GM23248 (cell line): Measurements from ENCODE around the gene STKLD1. TPM values are rescaled to one million over a fixed set of nuclear protein-coding genes. Genes with fewer than 3 reads are reported as not detected.

Experiments
- DNase-seq: peaks from one replicate; pipeline ENCODE4 v3.0.0-alpha.2; 2015
- H2AFZ ChIP-seq: fragments of 200-600 bp; sonication (generic); 2 replicates; pipeline ENCODE4 v1.6.1; 2016; ENCODE audit warnings: antibody characterized with exemption
- H3F3A ChIP-seq: fragments of 200-600 bp; sonication (generic); 2 replicates; pipeline ENCODE4 v1.6.1; 2016; ENCODE audit warnings: mild to moderate bottlenecking, antibody characterized with exemption, mixed run types; ENCODE audit not compliant: insufficient read depth
- H3K27ac ChIP-seq: fragments of 200-600 bp; sonication (generic); 2 replicates; pipeline ENCODE4 v1.5.1; 2016; ENCODE audit warnings: mild to moderate bottlenecking
- H3K27me3 ChIP-seq: fragments of 200-600 bp; sonication (generic); replicated peaks from 2 replicates; pipeline ENCODE4 v1.6.1; 2016; ENCODE audit warnings: mild to moderate bottlenecking; ENCODE audit not compliant: insufficient read depth
- H3K36me3 ChIP-seq: fragments of 200-600 bp; sonication (generic); 2 replicates; pipeline ENCODE4 v1.6.1; 2016; ENCODE audit warnings: low read depth, mild to moderate bottlenecking
- H3K4me1 ChIP-seq: fragments of 200-600 bp; sonication (generic); 2 replicates; pipeline ENCODE4 v1.6.1; 2016; ENCODE audit warnings: mild to moderate bottlenecking; ENCODE audit not compliant: insufficient read depth
- H3K4me2 ChIP-seq: fragments of 200-600 bp; sonication (generic); one replicate; pipeline ENCODE4 v1.6.1; 2016; ENCODE audit warnings: mild to moderate bottlenecking; ENCODE audit not compliant: unreplicated experiment
- H3K4me3 ChIP-seq: fragments of 200-600 bp; sonication (generic); 2 replicates; pipeline ENCODE4 v1.5.1; 2016; ENCODE audit warnings: mild to moderate bottlenecking
- H3K79me2 ChIP-seq: fragments of 200-600 bp; sonication (generic); 2 replicates; pipeline ENCODE4 v1.6.1; 2016; ENCODE audit warnings: mild to moderate bottlenecking; ENCODE audit not compliant: insufficient read depth
- H3K9ac ChIP-seq: fragments of 200-600 bp; sonication (generic); 2 replicates; pipeline ENCODE4 v1.6.1; 2016; ENCODE audit warnings: mild to moderate bottlenecking
- H3K9me2 ChIP-seq: fragments of 200-600 bp; sonication (generic); 2 replicates; pipeline ENCODE4 v1.6.1; 2016; ENCODE audit warnings: mixed run types, mild to moderate bottlenecking, moderate library complexity; ENCODE audit not compliant: insufficient read depth
- H3K9me3 ChIP-seq: fragments of 200-600 bp; sonication (generic); one replicate; pipeline ENCODE4 v1.6.1; 2017; ENCODE audit warnings: low read depth
- H4K20me1 ChIP-seq: fragments of 200-600 bp; sonication (generic); 2 replicates; pipeline ENCODE4 v1.6.0; 2016; ENCODE audit not compliant: insufficient read depth
- EZH2 ChIP-seq: fragments of 200-600 bp; sonication (generic); IDR thresholded peaks from 2 replicates; pipeline ENCODE4 v1.6.1; 2018; ENCODE audit warnings: antibody characterized with exemption, mild to moderate bottlenecking; ENCODE audit not compliant: insufficient read depth, poor library complexity, severe bottlenecking
- EZH2phosphoT487 ChIP-seq: fragments of 200-600 bp; sonication (generic); IDR thresholded peaks from 2 replicates; pipeline ENCODE4 v1.6.1; 2018; ENCODE audit warnings: antibody characterized with exemption, moderate library complexity, mild to moderate bottlenecking, low read depth; ENCODE audit not compliant: insufficient read depth
- WGBS, 2 experiments: methylation state at CpG; one replicate each; pipeline ENCODE4 v1.1.6; 2015 to 2017; ENCODE audit warnings: low lambda C conversion rate in 2 of 2, low coverage in 1 of 2; ENCODE audit errors: missing lambda C conversion rate in 2 of 2; 5-methylcytosine and 5-hydroxymethylcytosine counted together
- in situ Hi-C: fragments of 300-500 bp; cut with MboI; formaldehyde crosslinking; loops from 2 replicates; pipeline ENCODE4 v1.15.0; 2020
- polyA plus RNA-seq: library from polyadenylated mRNA; unstranded; fragments of >200 nt; fragmentation: Nextera tagmentation; extraction: Ambion mirVana; gene quantifications from 2 replicates; pipeline ENCODE4 v1.2.1, GENCODE V29; 2016
- total RNA-seq: library from RNA; depleted of rRNA; stranded (reverse); fragments of >200 nt; shearing (Covaris generic); gene quantifications from 2 replicates; pipeline ENCODE4 v1.2.3, GENCODE V29; 2014

Gene STKLD1
- total and polyA plus RNA-seq, 2 experiments from 2014 or later, result 0.32 to 0.38 TPM

GRCh38 chr9:133406480-133407307 lies 30.5 kb downstream of the STKLD1 start:
- H3K27ac ChIP-seq, result peak overlapping the region; percentile 53; the same call in 1 of the 2 replicates
- 55 to 64% methylated on average over 21 to 24 of the region's 24 CpGs for WGBS, 2 experiments

GRCh38 chr9:133408042-133408441 lies 31.9 kb downstream of the STKLD1 start:
- in situ Hi-C loops, result no loop called here
- no peaks in the 10 kb centered on the region for H4K20me1 ChIP-seq
- H3K36me3 ChIP-seq, result peaks cover 20% of the 10 kb centered on the region
- H3K4me3 ChIP-seq, result no peak overlapping the region
- no peak overlapping the region for H2AFZ ChIP-seq
- peaks cover 12% of the 10 kb centered on the region for H3K4me1 ChIP-seq
- H3K9me3 ChIP-seq, result no peaks in the 10 kb centered on the region
- H3K9ac ChIP-seq, result no peak overlapping the region
- DNase-seq, result no peak
- no peak overlapping the region for H3K4me2 ChIP-seq
- no peaks in the 10 kb centered on the region for H3K27me3 ChIP-seq
- peaks cover 22% of the 10 kb centered on the region for H3F3A ChIP-seq
- WGBS, 2 experiments, result 90 to 92% methylated on average over 1 of the region's 1 CpG
- TF ChIP-seq EZH2phosphoT487 (no peak), EZH2 (no peak)
- H3K27ac ChIP-seq, result no peak overlapping the region
- H3K79me2 ChIP-seq, result peaks cover 22% of the 10 kb centered on the region
- no peaks in the 10 kb centered on the region for H3K9me2 ChIP-seq

More at GRCh38 chr9:133406480-133407307, 30.5 kb downstream of the STKLD1 start:
- Histone ChIP-seq H3K79me2 (peaks cover 10% of the 10 kb centered on the region; the same call in 1 of the 2 replicates), H3F3A (peaks cover 22% of the 10 kb centered on the region), H3K4me3 (no peak overlapping the region), H3K4me2 (no peak overlapping the region), H3K36me3 (peaks cover 20% of the 10 kb centered on the region), H3K9me2 (no peaks in the 10 kb centered on the region), H3K9me3 (no peaks in the 10 kb centered on the region), H2AFZ (no peak overlapping the region), H3K9ac (no peak overlapping the region), H3K4me1 (peaks cover 12% of the 10 kb centered on the region), H4K20me1 (no peaks in the 10 kb centered on the region), H3K27me3 (no peaks in the 10 kb centered on the region)
- TF ChIP-seq EZH2 (no peak), EZH2phosphoT487 (no peak)
- DNase-seq, result peak; percentile 81
- in situ Hi-C loops, result no loop called here

- WGBS, 2 experiments, result 64 to 69% methylated on average over 1 of the region's 1 CpG
- H2AFZ ChIP-seq, result no peak overlapping the region
- no peaks in the 10 kb centered on the region for H3K27me3 ChIP-seq
- H3K9ac ChIP-seq, result no peak overlapping the region
- no peak for DNase-seq
- TF ChIP-seq EZH2phosphoT487 (no peak), EZH2 (no peak)
- no peaks in the 10 kb centered on the region for H4K20me1 ChIP-seq
- in situ Hi-C loops, result no loop called here
- peaks cover 8% of the 10 kb centered on the region for H3K4me1 ChIP-seq
- H3K79me2 ChIP-seq, result peaks cover 68% of the 10 kb centered on the region
- H3K9me3 ChIP-seq, result no peaks in the 10 kb centered on the region
- no peaks in the 10 kb centered on the region for H3K9me2 ChIP-seq
- 0 out of 2 replicates have a peak, but pooled peaks cover 2% of the 10 kb centered on the region for H3F3A ChIP-seq
- no peak overlapping the region for H3K4me2 ChIP-seq
- no peak overlapping the region for H3K4me3 ChIP-seq
- peaks cover 16% of the 10 kb centered on the region for H3K36me3 ChIP-seq
- no peak overlapping the region for H3K27ac ChIP-seq
These were observed 39.0 kb downstream of the STKLD1 start for GRCh38 chr9:133415170-133415569.

DNA sequence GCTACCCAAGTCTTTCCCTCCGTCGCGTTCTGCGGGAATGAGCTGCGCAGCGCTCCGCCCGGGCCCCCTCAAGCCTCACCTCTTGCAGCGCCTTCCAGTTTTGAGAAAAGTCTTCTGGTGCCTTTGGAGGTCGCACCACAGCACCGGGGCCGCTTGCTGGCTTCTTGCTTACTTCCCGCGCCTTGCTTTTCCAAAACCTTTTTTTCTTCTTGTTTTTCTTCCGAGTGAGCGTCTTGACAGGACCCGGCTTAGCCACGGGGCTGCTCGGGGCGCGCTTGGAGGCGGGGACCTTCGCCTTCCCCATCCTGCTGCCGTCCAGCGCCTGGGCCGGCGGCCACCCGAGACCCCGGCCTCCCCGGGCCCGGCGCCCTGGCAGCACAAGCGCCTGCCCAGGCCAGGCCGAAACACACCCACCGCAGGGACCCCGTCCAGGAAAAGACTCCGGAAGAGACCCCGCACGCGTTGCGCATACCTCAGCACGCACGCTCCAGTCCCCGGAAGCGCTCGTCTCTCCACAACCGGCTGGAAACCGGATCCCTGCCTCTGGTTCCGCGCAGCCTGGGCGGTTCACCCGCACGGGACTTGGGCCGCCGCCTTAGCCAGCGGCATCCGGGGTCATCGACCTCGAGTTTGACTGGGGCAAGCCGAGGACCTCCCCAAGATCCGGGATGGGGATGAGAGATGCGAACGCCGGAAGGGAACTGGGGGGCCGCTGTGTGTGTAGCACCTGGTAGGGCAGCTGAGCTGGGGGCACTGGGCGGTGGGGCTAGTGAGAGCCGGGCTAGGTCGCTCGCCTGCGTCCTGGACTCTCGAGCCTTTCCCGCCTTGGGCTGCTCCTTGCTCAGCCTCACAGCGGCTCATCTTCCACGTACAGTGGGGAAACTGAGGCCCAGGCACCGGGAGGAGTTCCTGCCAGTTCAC lies 41.6 kb downstream of the STKLD1 start, which contains the start of gene REXO4:
REXO4 (minus strand) TSS at position 470 of the 921 bp plus-strand sequence; CDS start at position 304, 166 bp downstream.
- in situ Hi-C loops, result no loop called here

More for the DNA sequence above, 41.6 kb downstream of the STKLD1 start, which contains the start of gene REXO4:
- peak within 1 kb of the TSS; percentile 87 for H2AFZ ChIP-seq
- no peaks in the 10 kb centered on the region for H3K9me2 ChIP-seq
- H4K20me1 ChIP-seq, result no peaks in the 10 kb centered on the region
- peak within 1 kb of the TSS; percentile 83 for H3K9ac ChIP-seq
- peak; percentile 91 for DNase-seq
- peaks cover 4% of the 10 kb centered on the region; the same call in 1 of the 2 replicates for H3K36me3 ChIP-seq
- TF ChIP-seq EZH2 (no peak), EZH2phosphoT487 (no peak)
- no peaks in the 10 kb centered on the region for H3K9me3 ChIP-seq
- H3K27me3 ChIP-seq, result no peaks in the 10 kb centered on the region
- H3K79me2 ChIP-seq, result peaks cover 48% of the 10 kb centered on the region
- H3K27ac ChIP-seq, result peak within 1 kb of the TSS; percentile 62
- peak within 1 kb of the TSS; percentile 87 for H3K4me3 ChIP-seq
- H3K4me2 ChIP-seq, result peak within 1 kb of the TSS; percentile 87
- H3F3A ChIP-seq, result 0 out of 2 replicates have a peak, but pooled peaks cover 8% of the 10 kb centered on the region
- WGBS, 2 experiments, result 1% methylated on average over 71 to 75 of the region's 75 CpGs
- peaks cover 8% of the 10 kb centered on the region for H3K4me1 ChIP-seq
